A172 (cell line): Measurements from ENCODE around the gene PTK6. TPM values are rescaled to one million over a fixed set of nuclear protein-coding genes. Genes with fewer than 3 reads are reported as not detected.

Experiments
- DNase-seq: peaks from one replicate; pipeline ENCODE4 v3.0.0-alpha.2; 2015; ENCODE audit warnings: low spot score
- total RNA-seq: library from RNA; depleted of rRNA; stranded (reverse); fragments of >200 nt; shearing (Covaris generic); gene quantifications from 2 replicates; pipeline ENCODE4 v1.2.3, GENCODE V29; 2014

The PTK6 gene
- total RNA-seq, 1 experiment from 2014 or later: 2.0 TPM

DNA sequence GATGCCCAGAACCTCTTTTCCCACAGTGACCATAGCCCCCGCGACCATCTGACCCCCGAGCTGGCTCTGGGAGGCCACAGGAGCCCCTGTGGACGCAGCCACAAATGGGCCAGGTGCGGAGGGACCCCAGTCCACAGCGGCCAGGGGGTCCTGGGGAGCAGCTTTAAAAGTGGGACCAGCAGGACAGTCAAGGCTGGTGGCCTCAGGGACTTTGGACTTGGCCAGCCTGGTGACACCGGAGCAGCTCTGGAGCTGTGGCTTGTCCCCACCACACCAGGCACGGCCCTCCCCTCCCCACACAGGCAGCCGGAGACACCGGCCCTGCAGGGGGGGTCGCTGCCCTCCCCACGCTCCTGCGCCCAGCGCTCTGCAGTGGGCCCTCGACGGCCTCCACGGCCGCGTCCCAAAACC, 20.3 kb upstream of the PTK6 start:
- DNase-seq: no peak

DNA sequence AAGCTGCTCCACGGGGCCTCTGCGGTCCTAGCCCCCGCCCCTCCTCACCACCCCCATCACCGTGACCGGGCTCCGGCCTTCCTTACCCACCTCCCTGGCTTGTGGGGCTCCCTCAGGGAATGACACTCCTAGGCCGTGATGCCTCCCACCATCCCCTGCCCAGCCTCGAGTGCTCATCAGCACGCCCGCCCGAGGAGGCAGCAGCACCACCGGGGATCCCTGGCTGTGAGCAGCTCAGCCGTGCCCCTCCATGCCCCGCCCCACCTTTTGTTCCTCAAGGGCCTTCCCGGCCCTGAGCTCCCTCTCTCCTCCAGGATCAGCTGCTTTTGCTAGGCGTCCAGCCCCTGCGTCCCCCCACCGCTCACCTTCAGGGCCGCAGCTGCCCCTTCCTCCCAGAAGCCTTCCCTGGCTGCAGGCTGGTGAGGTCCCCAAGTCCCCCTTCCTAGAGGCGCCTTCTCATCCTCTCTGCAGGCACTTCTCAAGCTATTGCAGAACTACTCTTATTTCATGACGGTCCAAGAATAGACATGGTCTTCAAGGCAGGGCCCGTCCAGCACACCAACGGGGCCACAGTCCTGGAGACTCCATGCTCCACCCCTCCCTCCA, 19.8 kb upstream of the PTK6 start:
- DNase-seq: no peak

DNA sequence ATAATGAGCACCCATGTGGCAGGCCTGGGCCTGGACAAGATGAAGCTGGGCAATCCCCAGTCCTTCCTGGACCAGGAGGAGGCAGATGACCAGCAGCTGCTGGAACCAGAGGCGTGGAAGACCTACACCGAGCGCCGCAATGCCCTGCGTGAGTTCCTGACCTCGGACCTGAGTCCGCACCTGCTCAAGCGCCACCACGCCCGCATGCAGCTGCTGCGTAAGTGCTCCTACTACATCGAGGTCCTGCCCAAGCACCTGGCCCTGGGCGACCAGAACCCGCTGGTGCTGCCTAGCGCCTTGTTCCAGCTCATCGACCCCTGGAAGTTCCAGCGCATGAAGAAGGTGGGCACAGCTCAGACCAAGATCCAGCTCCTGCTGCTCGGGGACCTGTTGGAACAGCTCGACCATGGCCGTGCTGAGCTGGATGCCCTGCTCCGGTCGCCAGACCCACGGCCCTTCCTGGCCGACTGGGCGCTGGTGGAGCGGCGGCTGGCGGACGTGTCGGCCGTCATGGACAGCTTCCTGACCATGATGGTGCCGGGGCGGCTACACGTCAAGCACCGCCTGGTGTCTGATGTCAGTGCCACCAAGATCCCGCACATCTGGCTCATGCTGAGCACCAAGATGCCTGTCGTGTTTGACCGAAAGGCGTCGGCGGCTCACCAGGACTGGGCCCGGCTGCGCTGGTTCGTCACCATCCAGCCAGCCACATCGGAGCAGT, 18.6 kb upstream of the PTK6 start:
- no peak for DNase-seq

DNA sequence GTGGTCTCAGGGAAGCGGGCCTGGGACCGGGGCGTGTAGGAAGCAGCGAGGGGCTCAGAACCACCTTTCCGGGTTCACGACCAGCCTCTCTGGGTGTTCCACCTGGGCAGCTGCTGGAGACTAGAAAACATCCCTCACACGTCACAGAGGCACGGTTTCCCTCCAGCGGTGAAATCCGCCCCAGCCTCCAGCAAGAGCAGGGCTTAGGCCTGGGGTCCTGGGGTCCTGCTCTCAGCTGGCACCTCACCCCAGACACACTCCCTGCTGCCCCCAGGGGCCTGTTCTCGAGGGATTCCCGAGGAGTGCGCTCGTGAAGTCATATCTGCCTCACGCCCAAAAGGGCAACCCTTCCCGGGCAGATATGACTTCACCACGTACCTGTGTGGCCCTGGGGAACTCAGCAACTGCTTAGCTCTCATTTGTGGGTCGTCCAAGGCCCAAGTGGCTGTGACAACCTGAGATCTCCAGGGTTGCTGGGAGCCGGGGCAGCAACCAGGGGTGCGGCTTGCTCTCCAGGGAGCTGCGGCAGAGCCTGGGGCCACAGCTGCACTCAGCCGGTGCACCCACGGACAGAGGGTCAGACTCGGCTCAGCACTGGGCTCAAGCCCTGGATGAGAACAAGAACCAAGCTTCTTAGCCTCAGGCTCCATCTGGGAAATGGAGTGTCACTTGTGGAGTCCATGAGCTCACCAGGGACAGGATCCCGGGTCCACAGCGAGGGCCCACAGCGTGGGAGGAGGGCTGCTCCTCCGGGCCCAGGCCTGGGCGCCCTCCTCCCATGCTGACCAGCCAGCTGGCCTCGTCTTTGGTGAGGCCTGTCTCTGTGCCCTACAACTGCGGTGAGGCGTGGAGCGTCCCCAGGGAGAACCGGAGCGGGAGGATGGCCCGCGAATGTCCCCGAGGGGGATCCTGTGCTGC, 17.4 kb upstream of the PTK6 start:
- no peak for DNase-seq

DNA sequence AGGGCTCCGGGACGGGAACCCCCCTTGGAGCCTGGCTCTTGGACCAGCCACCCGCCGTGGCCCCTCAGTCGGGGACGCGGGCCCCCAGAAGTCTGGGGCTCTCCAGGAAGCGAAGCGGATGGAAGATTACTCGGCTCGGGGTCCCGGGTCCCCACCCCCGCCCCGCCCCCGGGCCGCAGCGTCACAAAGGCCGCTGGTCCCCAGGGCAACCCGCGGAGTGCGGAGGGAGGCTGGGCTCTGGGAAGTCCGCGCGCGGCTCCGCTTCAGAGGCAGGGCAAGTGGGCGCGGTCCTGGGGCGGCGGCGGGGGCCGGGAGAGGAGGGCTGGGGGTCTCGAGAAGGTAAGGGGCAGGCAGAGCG, 16.7 kb upstream of the PTK6 start, which contains the start of gene FNDC11:
Gene FNDC11, plus strand, starts transcription at position 227 of the 358 bp plus-strand sequence. CDS start 1,505 bp downstream, outside the sequence.
- no peak for DNase-seq

DNA sequence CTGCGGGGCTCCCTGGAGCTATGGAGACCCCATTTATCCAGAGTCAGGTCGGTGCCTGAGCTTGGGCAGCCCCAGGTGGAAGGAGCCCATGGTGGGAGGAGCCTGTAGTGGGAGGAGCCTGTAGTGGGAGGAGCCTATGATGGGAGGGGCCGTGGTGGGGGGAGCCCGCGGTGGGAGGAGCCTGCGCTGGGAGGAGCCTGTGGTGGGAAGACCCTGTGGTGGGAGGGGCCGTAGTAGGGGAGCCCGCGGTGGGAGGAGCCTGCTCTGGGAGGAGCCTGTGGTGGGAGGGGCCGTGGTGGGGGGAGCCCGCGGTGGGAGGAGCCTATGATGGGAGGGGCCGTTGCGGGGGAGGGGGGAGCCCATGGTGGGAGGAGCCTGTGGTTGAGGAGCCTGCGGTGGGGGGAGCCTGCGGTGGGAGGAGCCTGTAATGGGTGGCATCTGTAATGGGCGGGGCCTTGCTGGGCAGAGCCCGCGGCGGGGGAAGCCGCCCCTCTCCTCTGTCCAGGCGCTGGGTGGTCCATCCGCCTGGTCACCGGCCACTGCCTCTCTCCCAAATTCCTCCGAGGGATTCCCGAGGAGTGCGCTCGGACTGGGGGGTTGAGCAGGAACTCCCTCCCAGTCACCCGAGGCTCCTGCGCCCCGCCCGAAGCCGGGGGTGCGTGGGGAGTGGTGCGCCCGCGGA, 16.2 kb upstream of the PTK6 start:
- peak; percentile 44 for DNase-seq

DNA sequence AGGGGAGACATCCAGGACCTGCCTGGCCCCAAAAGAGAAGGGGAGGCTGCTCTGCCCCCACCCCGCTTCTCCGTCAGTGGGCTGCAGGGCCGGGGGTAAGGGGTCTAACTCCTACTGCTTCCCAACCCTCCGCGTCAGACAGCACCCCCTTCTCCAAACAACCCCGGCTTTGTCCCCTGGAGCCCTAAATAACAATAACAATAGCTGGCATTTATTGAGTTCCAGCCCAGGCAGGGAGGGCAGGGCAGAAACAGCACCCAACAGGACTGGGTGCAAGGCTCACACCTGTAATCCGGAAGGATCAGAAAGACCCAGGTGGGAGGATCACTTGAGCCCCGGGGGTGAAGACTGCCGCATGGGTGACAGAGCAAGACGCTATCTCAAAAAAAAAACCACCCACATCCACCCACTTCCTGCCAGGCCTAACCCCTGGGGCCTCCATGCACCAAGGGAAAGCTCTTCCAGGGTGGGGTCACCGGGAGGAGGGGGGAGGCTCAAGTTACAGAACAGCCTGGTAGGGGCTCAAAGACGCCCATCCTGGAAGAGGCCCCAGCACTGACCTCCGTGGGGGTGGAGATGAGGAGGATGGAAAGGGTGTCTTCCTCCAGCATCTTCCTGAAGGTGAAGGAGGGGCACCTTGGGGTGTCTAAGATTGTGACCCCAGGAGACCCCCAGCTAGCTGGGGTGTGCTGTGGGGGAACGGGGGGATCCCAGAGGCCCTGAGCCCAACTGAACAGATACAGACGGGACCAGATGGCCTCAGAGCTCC, 15.5 kb upstream of the PTK6 start:
- no peak for DNase-seq

DNA sequence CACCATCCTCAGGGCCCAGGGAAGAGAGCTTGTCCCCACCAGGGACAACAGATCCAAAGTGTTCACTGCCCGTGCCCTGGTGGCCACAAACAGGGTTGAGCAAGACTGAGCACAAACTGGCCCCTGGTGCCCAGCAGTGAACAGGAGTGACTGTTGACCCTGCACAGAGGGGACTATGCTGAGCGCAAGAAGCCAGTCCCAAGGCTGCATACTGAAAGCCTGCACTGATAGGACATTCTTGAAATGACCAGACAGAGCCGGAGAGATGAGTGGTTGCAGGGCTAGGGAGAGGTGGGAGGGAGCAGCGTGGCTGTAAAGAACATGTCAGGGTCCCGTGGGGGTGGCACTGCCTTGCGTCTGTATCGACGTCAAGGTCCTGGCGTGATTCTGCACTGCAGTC, 13.9 kb upstream of the PTK6 start:
- DNase-seq: no peak

DNA sequence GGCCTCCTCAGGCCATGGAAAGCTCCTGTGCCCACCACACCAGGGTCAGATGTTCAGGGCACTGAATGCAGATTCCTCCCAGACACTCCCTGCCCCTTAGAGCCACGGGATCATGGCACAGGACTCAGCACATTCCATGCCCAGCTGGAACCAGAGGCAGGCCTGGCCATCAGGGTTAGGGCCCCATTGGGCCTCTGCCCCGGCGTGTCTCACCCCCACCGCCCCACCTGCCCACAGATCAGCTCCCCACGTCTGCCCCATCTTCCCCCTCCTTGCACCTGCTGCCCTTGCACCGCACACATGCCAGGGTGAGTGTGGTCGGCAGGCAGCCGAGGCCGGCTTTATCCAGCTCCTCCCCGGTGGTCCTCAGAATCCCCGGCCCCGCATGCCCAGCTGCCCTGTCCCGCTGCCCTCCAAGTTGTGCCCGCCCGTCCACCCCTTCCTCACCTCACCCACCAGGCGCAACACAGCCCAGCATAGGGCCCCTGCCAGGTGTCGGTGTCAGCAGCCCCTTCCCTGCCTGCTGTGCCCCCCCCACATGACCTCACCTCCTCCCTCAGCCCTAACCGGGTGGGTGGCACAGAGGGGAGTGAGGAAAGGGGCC, 12.6 kb upstream of the PTK6 start:
- no peak for DNase-seq

DNA sequence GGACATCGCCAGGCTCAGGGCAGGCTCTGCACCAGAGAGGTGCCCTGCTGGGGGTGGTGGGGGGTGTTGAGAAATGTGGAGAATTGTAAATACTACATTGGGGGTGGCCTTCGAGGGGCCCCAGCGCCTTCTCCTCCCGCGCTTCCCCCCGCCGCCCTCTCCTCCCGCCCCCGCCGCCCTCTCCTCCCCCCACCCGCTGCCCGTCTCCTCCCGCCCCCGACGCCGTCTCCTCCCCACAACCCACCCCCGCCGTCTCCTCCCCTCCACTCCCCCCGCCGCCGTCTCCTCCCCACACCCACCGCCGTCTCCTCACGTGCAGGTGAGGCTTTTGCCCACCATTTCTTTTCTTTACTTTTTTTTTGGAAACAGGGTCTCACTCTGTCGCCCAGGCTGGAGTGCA, 11.8 kb upstream of the PTK6 start:
- DNase-seq: no peak

DNA sequence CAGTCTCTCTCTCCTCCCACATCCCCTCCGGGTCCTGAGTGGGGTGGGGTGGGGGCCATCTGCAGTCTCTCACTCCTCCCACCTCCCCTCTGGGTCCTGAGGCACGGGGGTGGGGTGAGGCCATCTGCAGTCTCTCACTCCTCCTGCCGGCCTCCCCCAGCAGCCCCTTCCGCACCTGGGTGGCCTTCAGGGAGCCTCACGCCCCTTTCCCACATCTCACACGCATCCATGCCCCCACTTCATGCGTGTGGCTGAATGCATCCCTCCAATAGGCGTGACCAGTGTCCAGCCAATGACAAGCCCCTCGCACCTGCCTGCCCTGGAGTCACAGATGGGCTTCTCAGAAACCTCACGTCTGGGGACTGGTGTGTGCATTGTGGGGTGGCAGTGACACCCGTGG, 11.4 kb upstream of the PTK6 start:
- DNase-seq: no peak

DNA sequence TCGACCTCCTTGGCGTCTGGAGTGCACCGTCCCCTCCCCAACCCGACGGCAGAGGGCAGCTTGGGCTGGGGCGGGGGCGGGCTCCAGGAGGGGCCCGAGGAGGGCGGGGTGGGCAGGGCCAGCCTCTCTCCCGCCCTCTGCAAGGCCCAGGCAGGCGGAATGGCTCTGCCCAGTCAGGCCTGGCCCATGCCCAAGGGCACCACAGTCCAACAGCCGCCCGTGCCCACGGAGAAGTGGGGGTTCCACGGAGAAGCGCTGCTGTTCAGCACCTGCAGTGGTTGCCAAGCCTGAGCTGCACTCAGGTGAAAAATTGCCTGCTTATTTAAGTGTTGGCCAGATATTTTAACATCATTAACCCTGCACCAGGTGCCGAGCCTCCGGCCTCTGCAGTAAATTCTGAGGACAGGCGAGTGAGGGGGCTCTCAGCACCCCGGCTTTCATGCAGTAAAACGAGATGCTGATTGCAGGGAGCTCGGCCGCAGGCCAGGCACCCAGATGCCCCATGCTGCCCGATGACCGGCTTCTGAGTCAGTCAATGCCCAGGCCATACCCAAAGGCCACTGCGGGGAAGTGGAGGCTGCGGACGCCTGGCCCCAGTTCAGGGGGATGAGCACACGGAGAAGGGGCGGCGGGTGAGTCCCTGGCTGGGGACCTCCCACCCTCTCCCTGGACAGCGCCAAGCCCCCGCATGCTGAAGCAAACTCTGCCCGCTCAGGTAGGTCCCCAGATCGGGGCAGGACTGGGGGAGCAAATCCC, 10.7 kb upstream of the PTK6 start, which contains the start of gene SRMS:
Gene SRMS, minus strand, starts transcription at position 25 of the 756 bp plus-strand sequence. CDS start 286 bp downstream, outside the sequence.
- DNase-seq: peak; percentile 26

DNA sequence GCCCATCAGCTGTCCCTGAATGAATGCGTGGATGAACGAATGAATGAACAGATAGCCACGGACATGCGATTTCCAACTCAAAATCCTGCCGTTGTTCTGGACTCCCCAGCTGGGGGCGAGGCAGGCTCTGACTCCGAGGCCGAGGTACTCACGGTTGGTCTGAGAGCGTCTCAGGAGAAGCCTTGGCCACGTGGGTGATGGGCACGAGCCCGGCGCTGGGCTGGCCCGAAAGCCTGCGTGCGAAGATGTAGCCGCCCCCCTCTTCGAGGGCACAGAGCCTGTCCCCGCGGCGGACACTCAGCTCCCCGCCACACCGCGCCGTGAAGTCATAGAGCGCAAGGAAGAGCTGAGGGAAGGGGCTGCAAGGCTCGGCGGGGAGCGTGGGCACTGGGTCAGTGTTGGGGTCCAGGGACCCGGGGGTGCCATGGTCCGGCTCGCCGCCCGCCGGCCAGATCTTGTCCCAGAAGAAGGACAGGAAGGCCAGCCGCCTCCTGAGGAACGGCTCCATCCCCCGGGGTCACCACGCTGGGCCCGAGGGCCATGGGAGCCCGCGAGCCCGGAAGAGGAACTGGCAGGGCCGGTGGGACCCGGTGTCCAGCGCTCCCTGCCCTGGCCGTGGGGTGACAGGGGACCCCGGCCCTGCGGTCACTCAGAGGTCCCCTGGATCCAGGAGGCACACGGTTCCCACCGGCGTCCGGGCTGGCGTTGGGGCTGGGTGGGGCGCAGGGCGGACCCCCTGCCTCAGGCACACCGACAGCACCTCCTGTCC, 10.0 kb upstream of the PTK6 start:
- no peak for DNase-seq

DNA sequence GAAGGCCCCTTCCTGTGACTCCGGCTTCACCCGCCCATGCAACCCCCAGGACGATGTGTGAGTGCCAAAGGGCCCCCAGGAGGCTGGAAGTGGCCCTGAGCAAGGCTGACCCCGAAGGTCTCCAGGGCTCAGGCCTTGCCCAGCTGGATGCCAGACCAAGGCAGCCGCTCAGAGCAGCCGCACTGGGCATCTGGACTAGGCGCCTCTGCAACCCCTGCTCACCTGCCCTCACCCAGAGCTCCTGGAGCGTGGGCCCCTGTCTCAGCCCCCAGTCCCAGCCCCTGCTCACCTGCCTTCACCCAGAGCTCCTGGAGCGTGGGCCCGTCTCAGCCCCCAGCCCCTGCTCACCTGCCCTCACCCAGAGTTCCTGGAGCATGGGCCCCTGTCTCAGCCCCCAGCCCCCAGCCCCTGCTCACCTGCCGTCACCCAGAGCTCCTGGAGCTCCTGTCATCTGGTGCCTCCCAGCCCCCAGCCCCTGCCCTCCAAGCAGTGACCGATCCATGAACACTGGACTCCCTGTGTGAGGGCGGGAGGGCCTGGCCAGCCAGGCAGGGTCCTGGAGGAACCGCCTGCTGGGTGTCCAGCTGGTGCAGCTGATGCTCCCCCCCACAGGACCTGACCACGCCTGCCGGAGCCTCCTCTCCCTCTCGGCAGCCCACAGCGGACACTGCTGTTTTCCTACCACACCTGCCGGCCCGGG, 9.2 kb upstream of the PTK6 start:
- no peak for DNase-seq

DNA sequence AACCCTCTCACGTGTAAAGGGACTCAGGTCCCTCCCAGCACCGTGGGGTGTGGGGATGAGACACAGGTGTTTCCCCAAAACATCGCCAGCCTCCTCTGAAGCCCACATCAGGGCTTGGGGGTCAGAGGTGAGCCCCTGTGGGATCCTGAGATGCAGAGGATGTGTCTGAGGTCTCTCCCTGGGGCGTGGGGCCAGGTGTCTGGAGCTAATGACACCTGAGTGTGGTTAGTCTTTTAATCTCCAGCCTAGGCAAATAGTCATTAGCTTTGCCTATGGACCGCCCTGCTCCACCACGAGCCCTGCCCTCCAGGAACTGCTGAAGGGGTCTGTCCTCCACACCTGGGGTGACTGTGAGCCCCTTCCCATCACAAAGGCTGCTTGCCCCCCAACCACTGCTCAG, 8.6 kb upstream of the PTK6 start:
- no peak for DNase-seq

DNA sequence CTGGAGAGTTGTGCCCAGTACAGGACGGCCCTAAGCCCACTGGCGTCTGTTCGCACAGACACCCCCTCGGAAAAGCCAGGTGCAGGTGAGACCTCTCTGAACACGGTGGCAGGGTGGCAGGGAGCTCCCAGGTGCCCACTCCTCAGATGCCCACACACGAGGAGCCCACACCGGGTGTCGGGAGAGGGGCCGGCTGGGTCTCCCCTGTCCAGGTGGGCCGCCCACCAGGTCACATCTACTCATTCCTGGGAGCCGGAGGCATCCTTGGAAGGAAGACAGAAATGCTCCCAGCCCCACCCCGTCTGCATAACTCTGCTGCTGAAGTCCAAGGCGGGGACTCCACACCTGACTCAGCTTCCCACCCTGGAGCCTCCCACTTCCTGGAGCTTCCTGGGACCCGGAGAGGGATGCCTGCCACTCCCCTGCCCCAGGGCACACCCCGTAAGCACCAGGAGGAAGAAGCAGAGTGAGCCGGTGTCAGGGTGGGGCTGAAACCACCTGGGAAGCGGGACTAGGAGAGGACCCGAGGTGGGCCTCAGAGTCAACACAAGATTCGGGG, 7.9 kb upstream of the PTK6 start:
- DNase-seq: peak; percentile 93

DNA sequence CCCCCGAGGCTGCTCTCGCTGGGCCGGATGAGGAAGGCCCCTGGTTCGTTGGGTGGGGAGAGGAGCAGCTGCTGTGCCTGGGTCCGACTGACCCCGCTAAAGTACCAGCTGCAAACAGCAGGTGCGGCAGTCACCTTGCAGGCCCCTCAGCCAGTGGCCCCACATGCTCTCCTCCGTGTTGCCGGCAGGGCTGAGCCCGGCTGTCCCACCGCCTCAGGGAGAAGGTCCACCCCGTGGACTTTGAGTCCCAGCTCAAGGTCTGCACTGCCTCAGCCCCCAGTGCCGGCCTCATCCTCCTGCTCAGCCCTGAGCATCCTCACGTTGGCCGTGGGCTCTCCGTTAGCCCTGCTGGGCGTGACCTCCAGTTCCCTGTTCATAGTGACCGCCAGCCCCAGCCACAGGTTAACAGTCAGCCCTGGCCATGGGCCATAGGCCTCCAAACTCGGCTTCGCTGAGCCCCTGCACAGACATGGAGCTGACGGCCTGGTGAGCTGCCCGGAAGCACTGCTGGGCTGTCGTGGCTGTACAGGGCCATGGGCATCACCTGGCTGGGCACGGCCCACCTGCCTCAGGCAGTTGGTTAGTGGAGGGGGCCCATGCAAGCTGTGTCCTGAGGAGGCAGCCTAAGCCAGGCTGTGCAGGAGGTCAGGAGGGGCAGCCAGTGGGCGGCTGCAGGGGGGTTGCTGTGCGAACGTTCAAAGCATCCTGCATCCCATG, 7.2 kb upstream of the PTK6 start:
- no peak for DNase-seq

DNA sequence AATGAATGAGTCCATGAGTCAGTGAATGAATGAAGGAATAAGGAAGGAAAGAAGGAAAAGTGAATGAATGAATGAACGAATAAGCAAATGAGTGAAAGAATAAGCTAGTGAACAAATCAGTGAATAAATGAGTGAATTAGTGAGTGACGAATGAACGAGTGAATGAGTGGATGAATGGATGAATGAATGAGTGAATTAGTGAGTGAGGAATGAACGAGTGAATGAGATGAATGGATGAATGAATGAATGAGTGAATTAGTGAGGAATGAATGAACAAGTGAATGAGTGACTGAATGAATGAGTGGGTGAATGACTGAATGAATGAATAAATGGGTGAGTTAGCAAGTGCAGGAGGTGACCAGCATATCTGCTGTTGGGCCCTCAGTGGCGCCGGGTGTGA, 6.6 kb upstream of the PTK6 start:
- no peak for DNase-seq
